Measurements from ENCODE around the gene PLB1. TPM values are rescaled to one million over a fixed set of nuclear protein-coding genes. Genes with fewer than 3 reads are reported as not detected.

PLB1 gene
- total RNA-seq, 1 experiment from 2014 or later: 0.40 TPM

DNA sequence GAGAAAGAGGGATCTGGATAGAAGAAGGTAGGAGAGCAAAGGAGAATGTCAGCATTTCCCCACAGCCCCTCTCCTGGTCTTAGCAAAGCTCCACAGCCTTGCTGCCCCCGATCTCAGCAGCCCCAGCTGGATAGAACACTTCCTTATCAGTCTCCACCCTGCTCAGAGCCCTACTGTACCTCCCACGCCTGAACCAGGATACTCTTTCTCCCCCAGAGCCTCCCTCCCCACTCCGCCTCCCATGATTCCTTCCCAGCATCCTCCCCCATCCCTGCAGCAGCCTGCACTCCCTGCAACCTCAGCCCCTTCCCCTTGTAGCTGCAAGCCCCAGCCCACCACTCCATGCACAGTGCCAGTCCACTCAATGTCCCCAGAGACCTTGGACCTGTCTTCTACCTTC lies 25.8 kb downstream of the PLB1 start:
- CTCF ChIA-PET: no interaction called here
- DNase-seq (no peak), ATAC-seq (no peak)
- H3F3A ChIP-seq (ENCODE audit: low read length, unreplicated experiment): no peaks in the 10 kb centered on the region
- no peak overlapping the region for H3K27ac ChIP-seq (ENCODE audit: low read length)
- H3K4me2 ChIP-seq (ENCODE audit: low read length): no peak overlapping the region
- no TSS peak for BruUV-seq (replicated peaks)
- H3K36me3 ChIP-seq (ENCODE audit: low read depth, low read length): no peaks in the 10 kb centered on the region
- H4K20me1 ChIP-seq (ENCODE audit: low read length): no peaks in the 10 kb centered on the region
- H3K27me3 ChIP-seq (ENCODE audit: low read length): 0 out of 2 replicates have a peak, but pooled peaks cover 6% of the 10 kb centered on the region
- no peak overlapping the region for H2AFZ ChIP-seq (ENCODE audit: low read length)
- H3K4me1 ChIP-seq (ENCODE audit: insufficient read depth, low read length): no peaks in the 10 kb centered on the region
- no peak overlapping the region for H3K9ac ChIP-seq (ENCODE audit: low read length)
- no peaks in the 10 kb centered on the region for H3K79me2 ChIP-seq (ENCODE audit: low read length)
- H3K4me3 ChIP-seq (ENCODE audit: low read length): no peak overlapping the region
- TF ChIP-seq, protein P1, sequence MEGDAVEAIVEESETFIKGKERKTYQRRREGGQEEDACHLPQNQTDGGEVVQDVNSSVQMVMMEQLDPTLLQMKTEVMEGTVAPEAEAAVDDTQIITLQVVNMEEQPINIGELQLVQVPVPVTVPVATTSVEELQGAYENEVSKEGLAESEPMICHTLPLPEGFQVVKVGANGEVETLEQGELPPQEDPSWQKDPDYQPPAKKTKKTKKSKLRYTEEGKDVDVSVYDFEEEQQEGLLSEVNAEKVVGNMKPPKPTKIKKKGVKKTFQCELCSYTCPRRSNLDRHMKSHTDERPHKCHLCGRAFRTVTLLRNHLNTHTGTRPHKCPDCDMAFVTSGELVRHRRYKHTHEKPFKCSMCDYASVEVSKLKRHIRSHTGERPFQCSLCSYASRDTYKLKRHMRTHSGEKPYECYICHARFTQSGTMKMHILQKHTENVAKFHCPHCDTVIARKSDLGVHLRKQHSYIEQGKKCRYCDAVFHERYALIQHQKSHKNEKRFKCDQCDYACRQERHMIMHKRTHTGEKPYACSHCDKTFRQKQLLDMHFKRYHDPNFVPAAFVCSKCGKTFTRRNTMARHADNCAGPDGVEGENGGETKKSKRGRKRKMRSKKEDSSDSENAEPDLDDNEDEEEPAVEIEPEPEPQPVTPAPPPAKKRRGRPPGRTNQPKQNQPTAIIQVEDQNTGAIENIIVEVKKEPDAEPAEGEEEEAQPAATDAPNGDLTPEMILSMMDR (conservative IDR thresholded peaks at IDR 0.05; ENCODE audit: low read depth, low read length): no peak
- TF ChIP-seq EZH2phosphoT487 (IDR thresholded peaks at IDR 0.05; ENCODE audit: borderline replicate concordance, low read length) (no peak), EZH2 (IDR thresholded peaks at IDR 0.05; ENCODE audit: low read length, unreplicated experiment) (no peak)
- POLR2A ChIA-PET (ENCODE audit: unreplicated experiment): no interaction called here
- no peaks in the 10 kb centered on the region for H3K9me2 ChIP-seq (replicated peaks; ENCODE audit: low read length)
- H3K9me3 ChIP-seq (ENCODE audit: low read length): no peaks in the 10 kb centered on the region
- intact Hi-C loops (cut with micrococcal nuclease): no loop called here

DNA sequence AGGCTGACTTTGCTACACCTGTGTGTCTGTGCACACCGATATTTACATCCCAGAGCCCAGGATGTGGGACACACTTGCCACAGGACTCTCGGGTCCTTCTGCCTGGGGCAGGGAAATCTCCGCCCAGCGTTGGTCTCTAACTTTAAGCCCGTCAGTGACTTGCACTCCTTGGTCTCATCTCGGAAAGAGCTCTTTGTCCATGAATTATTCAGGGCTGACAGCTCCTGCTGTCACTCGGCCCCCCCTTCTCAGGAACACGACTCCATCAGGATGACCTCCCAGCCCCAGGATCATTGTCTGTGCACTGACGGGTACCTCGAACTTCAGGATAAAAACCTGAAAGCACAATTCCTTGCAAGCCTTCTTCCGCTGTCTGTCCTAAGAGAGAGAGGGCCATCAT lies 26.6 kb downstream of the PLB1 start:
- ChIA-PET POLR2A (ENCODE audit: unreplicated experiment) (no interaction called here), CTCF (no interaction called here)
- TF ChIP-seq EZH2 (IDR thresholded peaks at IDR 0.05; ENCODE audit: low read length, unreplicated experiment): no peak
- TF ChIP-seq, protein P1 (conservative IDR thresholded peaks at IDR 0.05; ENCODE audit: low read depth, low read length): no peak
- TF ChIP-seq EZH2phosphoT487 (IDR thresholded peaks at IDR 0.05; ENCODE audit: borderline replicate concordance, low read length): no peak
- H2AFZ ChIP-seq (ENCODE audit: low read length): no peak overlapping the region
- H3K9ac ChIP-seq (ENCODE audit: low read length): no peak overlapping the region
- no peaks in the 10 kb centered on the region for H4K20me1 ChIP-seq (ENCODE audit: low read length)
- H3K27me3 ChIP-seq (ENCODE audit: low read length): 0 out of 2 replicates have a peak, but pooled peaks cover 6% of the 10 kb centered on the region
- no peaks in the 10 kb centered on the region for H3K79me2 ChIP-seq (ENCODE audit: low read length)
- H3K4me3 ChIP-seq (ENCODE audit: low read length): no peak overlapping the region
- no TSS peak for BruUV-seq (replicated peaks)
- no peak for ATAC-seq
- no peaks in the 10 kb centered on the region for H3K4me1 ChIP-seq (ENCODE audit: insufficient read depth, low read length)
- no peaks in the 10 kb centered on the region for H3K36me3 ChIP-seq (ENCODE audit: low read depth, low read length)
- DNase-seq: no peak
- intact Hi-C loops (cut with micrococcal nuclease): no loop called here
- H3K9me2 ChIP-seq (replicated peaks; ENCODE audit: low read length): no peaks in the 10 kb centered on the region
- H3K27ac ChIP-seq (ENCODE audit: low read length): no peak overlapping the region
- no peaks in the 10 kb centered on the region for H3F3A ChIP-seq (ENCODE audit: low read length, unreplicated experiment)
- no peaks in the 10 kb centered on the region for H3K9me3 ChIP-seq (ENCODE audit: low read length)
- no peak overlapping the region for H3K4me2 ChIP-seq (ENCODE audit: low read length)

DNA sequence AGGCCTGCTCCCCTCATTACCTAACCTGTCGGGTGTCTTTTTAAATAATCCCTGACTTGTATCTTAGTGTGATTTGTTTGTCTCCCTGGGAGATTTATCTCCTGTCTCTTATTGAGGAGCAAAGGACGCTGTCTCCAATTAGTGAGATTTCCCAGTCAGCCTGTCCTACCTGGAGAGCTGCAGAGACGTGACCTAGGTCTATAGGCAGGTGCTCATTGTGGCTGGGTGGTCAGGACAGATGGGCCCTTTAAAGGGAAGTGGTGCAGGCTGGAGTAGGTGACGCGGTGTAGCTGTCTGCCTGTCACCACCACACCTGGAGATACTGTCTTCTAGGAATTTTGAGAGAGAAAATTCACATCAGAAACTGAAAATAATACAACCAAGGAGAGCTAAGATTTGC lies 28.0 kb downstream of the PLB1 start:
- no TSS peak for BruUV-seq (replicated peaks)
- ChIA-PET CTCF (no interaction called here), POLR2A (ENCODE audit: unreplicated experiment) (no interaction called here)
- Histone ChIP-seq H3K79me2 (ENCODE audit: low read length) (no peaks in the 10 kb centered on the region), H3K36me3 (ENCODE audit: low read depth, low read length) (no peaks in the 10 kb centered on the region), H3K27me3 (ENCODE audit: low read length) (0 out of 2 replicates have a peak, but pooled peaks cover 6% of the 10 kb centered on the region), H3K4me1 (ENCODE audit: insufficient read depth, low read length) (no peaks in the 10 kb centered on the region), H3K9ac (ENCODE audit: low read length) (no peak overlapping the region), H3K9me2 (replicated peaks; ENCODE audit: low read length) (no peaks in the 10 kb centered on the region), H3K9me3 (ENCODE audit: low read length) (no peaks in the 10 kb centered on the region), H3K4me2 (ENCODE audit: low read length) (no peak overlapping the region), H3K4me3 (ENCODE audit: low read length) (no peak overlapping the region), H3F3A (ENCODE audit: low read length, unreplicated experiment) (no peaks in the 10 kb centered on the region), H2AFZ (ENCODE audit: low read length) (no peak overlapping the region), H4K20me1 (ENCODE audit: low read length) (no peaks in the 10 kb centered on the region), H3K27ac (ENCODE audit: low read length) (no peak overlapping the region)
- intact Hi-C loops (cut with micrococcal nuclease): no loop called here
- DNase-seq (no peak), ATAC-seq (no peak)
- TF ChIP-seq EZH2 (IDR thresholded peaks at IDR 0.05; ENCODE audit: low read length, unreplicated experiment) (no peak), EZH2phosphoT487 (IDR thresholded peaks at IDR 0.05; ENCODE audit: borderline replicate concordance, low read length) (no peak)
- TF ChIP-seq, protein P1 (conservative IDR thresholded peaks at IDR 0.05; ENCODE audit: low read depth, low read length): no peak
